Thoracic aorta (tissue), 2 donors: ENCODE results near the gene BCAR1. TPM values are rescaled to one million over a fixed set of nuclear protein-coding genes. Genes with fewer than 3 reads are reported as not detected.

Experiments
- ATAC-seq: fragments of 150-250 bp; one replicate; pipeline ENCODE4 v1.8.0; 2017; ENCODE audit warnings: low read depth; ENCODE audit not compliant: insufficient number of reproducible peaks, low FRiP score
- DNase-seq: peaks from one replicate; pipeline ENCODE4 v3.0.0-alpha.2; 2020; ENCODE audit warnings: low spot score
- H3K27ac ChIP-seq, 2 donors: fragments of 200-600 bp; sonication (generic); 1 replicate in 1 of 2; 2 replicates in 1 of 2; pipeline ENCODE4 v1.5.1; 2016; ENCODE audit warnings: mild to moderate bottlenecking in 2 of 2, moderate library complexity in 2 of 2
- H3K27me3 ChIP-seq: fragments of 200-600 bp; sonication (generic); replicated peaks from 2 replicates; pipeline ENCODE4 v1.6.0; 2016; ENCODE audit warnings: mild to moderate bottlenecking; ENCODE audit not compliant: insufficient read depth
- H3K36me3 ChIP-seq: fragments of 200-600 bp; sonication (generic); one replicate; pipeline ENCODE4 v1.5.1; 2016
- H3K4me1 ChIP-seq, 2 donors: fragments of 200-600 bp; sonication (generic); 1 replicate in 1 of 2; 2 replicates in 1 of 2; pipeline versions ENCODE4 v1.5.1 to v1.6.0; 2016; ENCODE audit warnings: low read depth in 2 of 2, mild to moderate bottlenecking in 1 of 2; ENCODE audit not compliant: control insufficient read depth in 1 of 2
- H3K4me3 ChIP-seq: fragments of 200-600 bp; sonication (generic); 2 replicates; pipeline ENCODE4 v1.5.1; 2016; ENCODE audit warnings: mild to moderate bottlenecking
- H3K9me3 ChIP-seq: fragments of 200-600 bp; sonication (generic); 2 replicates; pipeline ENCODE4 v1.5.1; 2016
- total RNA-seq, 2 donors: library from RNA; depleted of rRNA; stranded (reverse); fragments of >200 nt; gene quantifications; one replicate each; pipeline versions ENCODE4 v1.1.0 to v1.2.3, GENCODE V29; 2016
- TF ChIP-seq, protein P1 (sequence below): fragments of 200-600 bp; sonication (generic); IDR thresholded peaks from one replicate; pipeline ENCODE4 v1.5.1; 2019; ENCODE audit warnings: antibody characterized with exemption

The BCAR1 gene
- total RNA-seq, 2 donors from 2014 or later = 116 to 166 TPM

DNA sequence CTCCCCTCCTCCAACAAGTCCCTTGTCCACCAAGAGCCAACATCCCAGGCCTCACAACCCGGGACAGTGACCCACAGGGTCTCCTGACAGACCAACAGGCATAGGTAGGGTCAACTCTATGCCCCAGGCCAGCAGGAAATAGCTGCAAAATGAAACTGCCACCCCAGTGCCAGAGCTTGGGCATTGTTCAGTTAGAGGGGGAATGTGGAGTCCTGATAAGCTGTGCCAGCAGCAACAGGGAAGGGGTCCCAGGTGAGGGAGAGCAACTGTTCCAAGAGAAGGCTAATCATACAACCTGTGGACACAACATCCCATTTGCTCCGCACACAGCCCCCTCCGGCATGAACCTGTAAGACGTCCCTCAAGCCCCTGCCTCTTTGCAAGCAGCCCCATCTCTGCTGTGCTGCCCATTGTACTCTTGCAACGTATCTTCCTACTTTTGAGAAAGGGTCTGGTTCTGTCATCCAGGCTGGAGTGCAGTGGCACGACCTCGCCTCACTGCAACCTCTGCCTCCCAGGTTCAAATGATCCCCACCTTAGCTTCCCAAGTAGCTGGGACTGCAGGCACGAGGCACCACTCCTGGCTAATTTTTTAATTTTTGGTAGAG lies 61.7 kb downstream of the BCAR1 start:
- H3K27ac ChIP-seq = no peak overlapping the region
- H3K27me3 ChIP-seq = no peaks in the 10 kb centered on the region
- ATAC-seq (no peak), DNase-seq (no peak)
- H3K36me3 ChIP-seq = no peaks in the 10 kb centered on the region
- no peaks in the 10 kb centered on the region for H3K9me3 ChIP-seq
- no peaks in the 10 kb centered on the region for H3K4me1 ChIP-seq
- TF ChIP-seq, protein P1, sequence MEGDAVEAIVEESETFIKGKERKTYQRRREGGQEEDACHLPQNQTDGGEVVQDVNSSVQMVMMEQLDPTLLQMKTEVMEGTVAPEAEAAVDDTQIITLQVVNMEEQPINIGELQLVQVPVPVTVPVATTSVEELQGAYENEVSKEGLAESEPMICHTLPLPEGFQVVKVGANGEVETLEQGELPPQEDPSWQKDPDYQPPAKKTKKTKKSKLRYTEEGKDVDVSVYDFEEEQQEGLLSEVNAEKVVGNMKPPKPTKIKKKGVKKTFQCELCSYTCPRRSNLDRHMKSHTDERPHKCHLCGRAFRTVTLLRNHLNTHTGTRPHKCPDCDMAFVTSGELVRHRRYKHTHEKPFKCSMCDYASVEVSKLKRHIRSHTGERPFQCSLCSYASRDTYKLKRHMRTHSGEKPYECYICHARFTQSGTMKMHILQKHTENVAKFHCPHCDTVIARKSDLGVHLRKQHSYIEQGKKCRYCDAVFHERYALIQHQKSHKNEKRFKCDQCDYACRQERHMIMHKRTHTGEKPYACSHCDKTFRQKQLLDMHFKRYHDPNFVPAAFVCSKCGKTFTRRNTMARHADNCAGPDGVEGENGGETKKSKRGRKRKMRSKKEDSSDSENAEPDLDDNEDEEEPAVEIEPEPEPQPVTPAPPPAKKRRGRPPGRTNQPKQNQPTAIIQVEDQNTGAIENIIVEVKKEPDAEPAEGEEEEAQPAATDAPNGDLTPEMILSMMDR = no peak
- no peak overlapping the region for H3K4me3 ChIP-seq

GRCh38 chr16:75188832-75189477 lies 62.5 kb downstream of the BCAR1 start:
- Histone ChIP-seq H3K4me1 (no peaks in the 10 kb centered on the region), H3K27ac (no peak overlapping the region), H3K4me3 (no peak overlapping the region), H3K27me3 (no peaks in the 10 kb centered on the region), H3K36me3 (no peaks in the 10 kb centered on the region), H3K9me3 (no peaks in the 10 kb centered on the region)
- ATAC-seq (no peak), DNase-seq (no peak)
- TF ChIP-seq, protein P1 = no peak

- H3K9me3 ChIP-seq = peaks cover 4% of the 10 kb centered on the region
- H3K27ac ChIP-seq = no peak overlapping the region
- no peak overlapping the region for H3K4me3 ChIP-seq
- no peaks in the 10 kb centered on the region for H3K27me3 ChIP-seq
- no peaks in the 10 kb centered on the region for H3K4me1 ChIP-seq
- H3K36me3 ChIP-seq = no peaks in the 10 kb centered on the region
- DNase-seq (no peak), ATAC-seq (no peak)
- TF ChIP-seq, protein P1 = no peak
Measured at GRCh38 chr16:75181630-75182029, 69.8 kb downstream of the BCAR1 start.

DNA sequence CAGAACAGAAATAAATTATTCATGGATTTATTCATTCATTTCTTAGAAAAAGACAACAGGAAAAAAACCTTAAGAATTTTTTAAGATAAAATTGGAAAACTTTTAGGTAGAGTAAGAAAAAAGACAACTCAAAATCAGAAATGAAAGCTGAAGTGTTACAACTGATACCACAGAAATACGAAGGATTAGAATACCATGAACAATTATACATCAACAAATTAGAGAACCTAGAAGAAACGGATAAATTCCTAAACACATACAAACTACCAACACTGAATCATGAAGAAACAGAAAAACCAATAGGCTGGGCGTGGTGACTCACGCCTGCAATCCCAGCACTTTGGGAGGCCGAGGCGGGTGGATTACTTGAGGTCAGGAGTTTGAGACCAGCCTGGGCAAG lies 72.2 kb downstream of the BCAR1 start:
- no peaks in the 10 kb centered on the region for H3K4me1 ChIP-seq
- DNase-seq = no peak
- no peak for ATAC-seq
- no peak overlapping the region for H3K4me3 ChIP-seq
- H3K36me3 ChIP-seq = no peaks in the 10 kb centered on the region
- H3K9me3 ChIP-seq = peaks cover 22% of the 10 kb centered on the region
- H3K27ac ChIP-seq = no peak overlapping the region
- H3K27me3 ChIP-seq = no peaks in the 10 kb centered on the region
- TF ChIP-seq, protein P1 = no peak

Other genes with a start within 250 kb of the BCAR1 start
- 10 to 100 TPM in 1 of 2 donors, 1 to 10 TPM in 1; 7.2 to 14.1 TPM for gene LDHD, start 134.8 kb downstream of the BCAR1 start, total RNA-seq
- 10 to 100 TPM in 1 of 2 donors, 1 to 10 TPM in 1; 8.1 to 14.6 TPM for gene ZFP1, start 103.1 kb downstream of the BCAR1 start, total RNA-seq
- gene CTRB2, start 44.5 kb downstream of the BCAR1 start, total RNA-seq = 10 to 100 TPM; 12.5 TPM
- gene CTRB1, start 32.6 kb downstream of the BCAR1 start, total RNA-seq = 1 to 10 TPM; 4.9 to 9.3 TPM
- 10 to 100 TPM; 31.1 to 84.7 TPM for gene CFDP1, start 181.9 kb upstream of the BCAR1 start, total RNA-seq
- 10 to 100 TPM; 11.6 to 29.6 TPM for gene TMEM170A, start 213.1 kb upstream of the BCAR1 start, total RNA-seq
- 1 to 10 TPM; 7.7 to 8.3 TPM for gene CHST6, start 243.8 kb upstream of the BCAR1 start, total RNA-seq